ENCODE measurements around the gene OR10A3. TPM values are rescaled to one million over a fixed set of nuclear protein-coding genes. Genes with fewer than 3 reads are reported as not detected.
A peak's percentile ranks its signal among the peaks of the same experiment; 100 is the strongest.
"Not testable (repeated sequence)": the region's sequence is repeated elsewhere in the genome, so short reads cannot be mapped to it uniquely, and the experiment has no call there.

Gene OR10A3, protein sequence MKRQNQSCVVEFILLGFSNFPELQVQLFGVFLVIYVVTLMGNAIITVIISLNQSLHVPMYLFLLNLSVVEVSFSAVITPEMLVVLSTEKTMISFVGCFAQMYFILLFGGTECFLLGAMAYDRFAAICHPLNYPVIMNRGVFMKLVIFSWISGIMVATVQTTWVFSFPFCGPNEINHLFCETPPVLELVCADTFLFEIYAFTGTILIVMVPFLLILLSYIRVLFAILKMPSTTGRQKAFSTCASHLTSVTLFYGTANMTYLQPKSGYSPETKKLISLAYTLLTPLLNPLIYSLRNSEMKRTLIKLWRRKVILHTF
- 0.45 TPM in 1 of 2 replicates, not detected in the other for total RNA-seq
- 0.67 TPM for polyA plus RNA-seq (2012)

DNA sequence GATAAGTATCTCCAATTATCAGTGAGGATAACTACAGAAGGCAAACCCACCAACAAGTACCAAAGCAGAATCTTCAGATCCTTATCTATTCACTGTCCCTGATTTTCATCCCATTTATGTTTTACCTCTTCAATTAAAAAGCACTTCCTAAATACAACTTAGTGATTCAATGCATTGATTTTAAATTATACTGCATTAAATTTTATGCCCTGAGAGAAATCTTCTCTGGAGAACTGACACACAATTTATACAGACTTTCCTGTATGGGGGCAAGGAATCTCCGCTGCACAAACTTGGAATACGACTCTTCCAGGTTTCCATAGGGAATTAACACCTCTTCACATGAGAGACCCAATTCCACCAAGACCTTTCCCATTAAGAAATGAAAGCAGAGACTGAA, at the start of gene OR10A3:
TSS of gene OR10A3 (minus strand) at position 101 of the 400 bp plus-strand sequence. CDS start 2,188 bp downstream, outside the sequence.
- no peak for DNase-seq (ENCODE audit: low read depth)

DNA sequence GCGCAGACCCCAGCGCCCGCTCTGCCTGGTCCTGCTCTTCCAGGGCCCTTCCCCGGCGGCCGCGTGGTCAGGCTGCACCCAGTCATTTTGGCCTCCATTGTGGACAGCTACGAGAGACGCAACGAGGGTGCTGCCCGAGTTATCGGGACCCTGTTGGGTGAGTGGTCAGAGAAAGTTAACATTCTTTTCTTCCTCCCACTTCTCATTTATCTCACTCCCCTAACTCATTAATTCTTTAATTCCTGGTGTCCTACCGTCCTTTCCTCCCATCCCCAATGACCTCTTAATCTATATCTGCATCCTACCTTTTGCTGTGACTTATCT, 46.0 kb upstream of the OR10A3 start:
- DNase-seq (ENCODE audit: low read depth): not testable (repeated sequence)

DNA sequence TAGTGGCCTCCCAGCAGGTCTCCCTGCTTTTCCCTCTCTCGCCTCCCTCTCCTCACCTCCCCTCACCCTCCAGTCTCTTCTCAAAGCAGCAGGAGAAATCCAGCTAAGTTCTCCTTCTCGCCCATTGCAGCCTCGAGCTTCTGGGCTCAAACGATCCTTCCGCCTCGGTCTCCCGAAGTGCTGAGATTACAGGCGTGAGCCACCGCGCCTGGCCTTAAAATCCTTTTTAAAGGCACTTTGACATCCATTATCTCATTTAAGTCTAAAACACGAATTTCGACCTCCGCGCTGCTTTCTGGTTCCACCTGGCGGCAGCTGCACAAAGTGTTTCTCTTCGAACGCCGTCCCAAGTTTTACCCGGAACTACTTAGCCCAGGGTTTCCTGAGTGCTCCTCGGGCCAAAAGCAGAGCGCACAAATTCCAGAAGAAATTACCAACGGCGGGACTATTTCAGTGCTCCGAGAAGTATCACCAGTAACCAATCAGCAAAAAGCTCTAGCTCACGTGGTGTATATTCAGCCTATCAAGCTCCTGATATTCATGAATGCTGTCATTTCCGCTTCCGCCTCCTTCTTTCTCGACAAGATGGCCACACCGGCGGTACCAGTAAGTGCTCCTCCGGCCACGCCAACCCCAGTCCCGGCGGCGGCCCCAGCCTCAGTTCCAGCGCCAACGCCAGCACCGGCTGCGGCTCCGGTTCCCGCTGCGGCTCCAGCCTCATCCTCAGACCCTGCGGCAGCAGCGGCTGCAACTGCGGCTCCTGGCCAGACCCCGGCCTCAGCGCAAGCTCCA, 45.5 kb upstream of the OR10A3 start, which contains the start of gene EIF3F:
TSS of gene EIF3F (plus strand) at position 570 of the 792 bp plus-strand sequence. CDS start at position 586, 16 bp downstream.
- peak; percentile 99 for DNase-seq (ENCODE audit: low read depth)

DNA sequence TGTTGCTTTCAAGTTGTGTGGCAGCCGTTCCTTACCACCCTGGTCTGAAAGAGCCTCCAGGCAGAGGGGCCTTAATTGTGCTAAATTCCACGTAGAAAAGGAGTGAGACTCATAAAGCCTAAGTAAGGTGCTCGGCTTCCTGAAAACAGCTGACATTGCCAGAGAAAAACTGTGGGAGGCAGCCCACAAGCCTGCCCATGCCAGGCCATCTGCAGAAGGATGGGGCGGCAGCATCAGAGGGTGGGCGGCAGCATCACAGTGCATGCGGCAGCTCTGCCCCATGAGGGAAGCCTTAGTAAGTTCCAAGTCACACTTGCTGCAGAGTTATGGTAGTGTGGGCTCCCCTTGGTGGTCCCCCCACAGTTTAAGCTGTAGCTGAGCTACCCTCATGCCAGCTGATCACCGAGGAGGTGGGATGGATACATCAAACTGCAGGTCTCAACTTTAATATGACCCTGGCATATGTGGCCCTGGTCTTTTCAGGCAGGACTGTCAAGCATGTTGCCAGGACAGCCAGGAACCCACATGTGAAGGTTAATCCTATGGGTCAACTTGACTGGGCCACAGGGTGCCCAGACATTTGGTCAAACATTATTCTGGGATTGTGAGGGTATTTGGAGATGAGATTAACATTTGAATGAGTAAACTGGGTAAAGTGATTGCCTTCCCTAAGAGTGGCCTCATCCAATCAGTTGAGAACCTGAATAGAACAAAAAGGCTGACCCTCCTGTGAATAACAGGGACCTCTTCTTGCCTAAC, 42.5 kb upstream of the OR10A3 start:
- DNase-seq (ENCODE audit: low read depth): no peak

DNA sequence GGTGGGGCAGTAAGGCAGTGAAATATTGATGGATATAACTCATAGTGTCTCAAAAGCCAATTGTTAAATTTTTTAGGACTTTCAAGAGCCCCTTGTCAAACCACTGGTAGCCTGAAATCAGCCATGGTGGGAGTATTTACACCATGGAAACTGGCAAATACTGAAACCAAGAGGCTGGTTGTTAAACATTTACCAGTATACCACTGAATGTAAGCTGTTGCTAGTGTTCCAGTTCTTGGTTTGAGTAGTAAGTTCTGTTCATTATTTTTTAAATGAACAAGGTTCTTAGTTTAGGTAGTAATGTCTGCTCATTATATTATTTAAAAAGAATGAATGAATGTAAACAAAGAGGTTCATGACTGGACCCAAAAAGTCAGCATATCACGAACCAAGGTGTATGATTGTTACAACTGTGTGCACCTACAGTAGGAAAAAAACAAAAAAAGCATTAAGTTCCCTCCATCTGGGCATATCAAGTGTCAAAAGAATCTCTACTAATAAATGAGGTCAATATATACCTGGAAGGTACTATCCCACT, 41.1 kb upstream of the OR10A3 start:
- no peak for DNase-seq (ENCODE audit: low read depth)

DNA sequence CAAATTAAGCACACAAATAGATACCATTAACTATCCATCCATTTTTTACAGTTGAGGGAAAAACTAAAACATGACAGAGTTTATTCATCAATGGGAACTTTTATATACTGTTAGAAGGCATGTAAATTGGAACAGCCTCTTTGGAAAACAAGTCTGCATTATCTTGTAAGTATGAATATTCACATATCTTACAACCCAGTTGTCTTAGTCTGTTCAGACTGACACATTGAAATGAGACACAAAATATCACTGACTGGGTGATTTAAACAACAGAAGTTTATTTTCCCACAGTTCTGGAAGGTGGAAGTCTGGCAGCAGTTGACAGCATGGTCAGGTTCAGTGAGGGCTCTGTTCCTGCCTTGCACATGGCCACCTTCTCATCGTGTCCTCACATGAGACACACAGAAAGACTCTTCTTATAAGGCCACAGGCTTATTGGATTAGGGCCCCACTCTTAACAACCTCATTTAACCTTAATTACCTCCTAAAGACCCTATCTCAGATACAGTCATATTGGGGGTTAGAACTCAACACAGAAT, 40.2 kb upstream of the OR10A3 start:
- DNase-seq (ENCODE audit: low read depth): no peak

DNA sequence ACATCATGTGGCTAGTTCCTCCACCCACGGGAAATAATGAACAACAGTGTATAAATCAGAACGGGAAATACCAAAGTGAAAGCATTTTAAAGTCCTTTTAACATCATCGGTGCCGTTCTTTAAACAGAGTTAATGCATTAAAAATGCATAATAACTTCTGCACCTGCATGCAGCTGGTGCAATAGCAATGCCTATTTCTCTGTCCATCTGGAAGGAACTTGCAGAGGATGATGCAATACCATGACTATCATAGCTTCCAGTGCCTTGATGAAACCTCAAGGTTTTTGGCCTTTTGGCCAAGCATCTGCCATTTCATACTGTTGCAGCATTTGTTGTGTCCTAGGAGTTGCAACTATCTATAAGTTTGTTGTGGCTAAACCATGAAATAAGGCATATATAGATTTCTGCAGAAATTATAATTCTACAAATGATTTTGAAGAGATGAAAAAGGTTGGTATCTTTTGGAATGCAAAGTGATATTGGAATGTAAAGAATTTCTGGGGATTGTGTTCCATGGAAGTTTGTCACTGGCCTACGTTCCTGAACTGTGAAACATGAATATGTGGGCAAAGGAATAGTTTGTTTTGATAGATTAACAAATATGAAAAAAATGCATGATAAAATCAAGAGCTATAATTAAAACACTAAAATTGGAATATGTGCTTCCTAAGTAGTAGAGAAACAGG, 35.9 kb upstream of the OR10A3 start:
- peak; percentile 43 for DNase-seq (ENCODE audit: low read depth)

DNA sequence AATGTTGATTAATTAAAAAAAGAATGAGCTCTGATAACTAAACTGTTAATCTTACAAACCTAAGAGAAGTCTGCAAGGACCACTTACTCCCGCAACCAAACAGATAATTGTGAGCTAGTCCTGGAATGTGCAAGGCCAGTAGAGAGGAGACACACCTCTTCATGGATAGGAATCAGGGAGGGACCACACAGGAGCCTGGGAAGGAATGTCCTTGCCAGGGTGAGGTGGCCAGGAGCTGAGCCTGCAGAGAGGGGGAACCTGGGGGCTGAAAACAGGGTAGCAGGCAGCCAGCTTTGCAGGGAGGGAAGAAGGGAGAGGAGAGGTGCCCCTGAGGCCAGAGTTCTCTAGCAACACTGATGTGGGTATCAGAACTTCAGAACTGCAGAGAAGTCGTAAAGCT, 33.2 kb upstream of the OR10A3 start:
- no peak for DNase-seq (ENCODE audit: low read depth)

DNA sequence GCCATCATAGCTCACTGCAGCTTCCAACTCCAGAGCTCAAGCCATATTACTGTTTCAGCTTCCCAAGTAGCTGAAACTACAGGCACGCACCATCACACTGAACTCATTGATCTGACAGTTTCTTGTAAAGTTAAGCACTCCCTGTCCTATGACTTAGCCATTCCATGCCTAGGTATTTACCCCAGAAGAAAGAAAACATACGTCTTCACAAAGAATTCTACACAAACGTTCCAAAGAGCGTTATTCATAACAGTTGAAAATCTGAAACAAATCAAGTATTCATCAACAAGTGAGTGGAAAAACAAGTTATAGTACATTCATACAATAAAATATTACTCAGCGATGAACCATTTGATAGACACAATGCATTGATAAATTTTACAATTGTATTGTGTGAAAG, 31.5 kb upstream of the OR10A3 start:
- no peak for DNase-seq (ENCODE audit: low read depth)

DNA sequence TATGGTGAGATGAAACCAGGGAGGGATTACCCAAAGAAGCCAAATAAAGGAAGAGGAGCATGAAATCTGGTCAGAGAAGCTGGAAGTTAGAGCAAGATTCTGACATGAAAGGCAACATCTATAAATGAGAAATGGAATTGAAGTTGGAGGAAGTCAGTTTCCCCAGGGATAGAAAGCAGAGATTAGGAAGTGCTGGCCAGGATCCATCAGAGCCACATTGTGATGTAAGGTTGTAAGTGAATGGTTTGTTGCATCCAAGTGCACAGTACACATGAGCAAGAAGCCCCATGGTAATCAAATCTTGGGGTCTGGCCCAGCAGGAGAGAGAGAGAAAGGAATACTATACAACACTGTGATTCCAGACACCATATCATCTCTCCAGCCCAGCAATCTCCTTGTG, 30.3 kb upstream of the OR10A3 start:
- no peak for DNase-seq (ENCODE audit: low read depth)

DNA sequence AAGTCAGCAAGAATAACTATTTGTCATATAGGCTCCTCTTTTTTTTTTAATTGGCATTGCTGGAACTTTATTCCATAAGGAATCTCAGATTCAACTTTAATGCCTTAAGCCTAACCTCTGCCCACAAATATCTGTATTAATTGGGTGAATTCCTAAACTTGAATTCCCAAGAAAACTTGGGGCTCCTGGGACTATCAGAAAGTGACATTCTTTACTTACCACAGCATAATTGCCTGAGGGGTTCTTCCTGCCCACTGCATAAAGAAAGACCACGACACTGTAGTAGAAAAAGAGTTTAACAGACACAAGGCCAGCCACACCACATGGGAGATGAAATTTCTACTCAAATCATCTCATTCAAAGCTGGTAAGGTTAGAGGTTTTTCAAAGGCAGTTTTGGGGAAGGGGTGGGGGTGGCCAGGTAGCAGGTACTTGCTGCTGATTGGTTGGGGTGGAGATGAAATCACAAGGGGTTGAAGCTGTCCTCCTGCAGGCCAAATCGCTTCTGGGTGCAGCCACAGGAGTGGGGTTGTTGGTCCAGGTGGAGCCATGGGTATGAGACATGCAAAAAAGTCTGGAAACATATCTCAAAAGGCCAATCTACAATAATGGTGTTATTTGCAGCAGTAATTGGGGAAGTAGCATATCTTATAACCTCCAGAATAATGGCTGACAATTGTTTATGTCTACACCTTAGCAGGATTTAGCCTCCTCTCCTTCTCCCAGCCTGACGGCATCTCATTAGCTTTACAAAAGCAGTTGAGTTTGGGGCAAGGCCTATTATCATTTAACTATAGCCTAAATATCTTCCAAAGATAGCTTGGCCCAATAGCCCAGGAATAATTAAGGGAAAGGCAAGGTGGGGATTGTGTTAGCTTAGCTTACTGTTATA, 28.5 kb upstream of the OR10A3 start:
- DNase-seq (ENCODE audit: low read depth): no peak

DNA sequence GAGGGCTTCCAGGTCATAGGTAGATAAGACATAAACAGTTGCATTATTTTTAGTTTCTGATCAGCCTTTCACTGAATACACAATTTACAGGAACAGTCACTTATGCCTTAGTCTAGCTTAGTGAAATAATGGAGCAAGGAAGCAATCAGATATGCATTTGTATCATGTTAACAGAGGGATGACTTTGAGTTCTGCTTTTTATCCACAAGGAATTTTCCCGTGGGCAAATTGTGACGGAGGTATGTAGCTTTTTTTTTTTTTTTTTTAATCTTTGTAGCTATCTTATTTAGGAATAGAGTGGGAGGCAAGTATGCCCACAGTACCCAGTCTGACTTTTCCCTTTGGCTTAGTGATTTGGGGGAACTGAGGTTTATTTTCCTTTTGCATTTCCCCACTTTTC, 27.2 kb upstream of the OR10A3 start:
- DNase-seq (ENCODE audit: low read depth): no peak

DNA sequence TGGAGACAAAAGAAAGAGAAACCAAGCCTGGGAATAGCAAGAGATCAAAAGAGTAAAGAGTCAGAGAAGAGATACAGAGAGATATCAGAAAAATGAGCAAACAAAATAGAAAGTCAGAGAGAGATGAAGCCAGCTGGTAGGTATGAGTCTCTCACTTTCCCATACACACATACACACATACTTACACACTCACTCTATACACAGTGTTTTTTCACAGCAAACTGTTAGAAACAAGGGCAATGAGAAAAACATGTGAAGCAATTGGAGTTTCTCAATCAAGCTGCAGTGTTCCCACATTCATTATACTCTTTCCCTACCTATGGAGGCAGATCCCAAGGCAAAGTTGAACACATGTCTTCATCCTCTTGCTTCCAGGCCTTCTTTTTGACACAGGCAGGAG, 26.3 kb upstream of the OR10A3 start:
- DNase-seq (ENCODE audit: low read depth): no peak

DNA sequence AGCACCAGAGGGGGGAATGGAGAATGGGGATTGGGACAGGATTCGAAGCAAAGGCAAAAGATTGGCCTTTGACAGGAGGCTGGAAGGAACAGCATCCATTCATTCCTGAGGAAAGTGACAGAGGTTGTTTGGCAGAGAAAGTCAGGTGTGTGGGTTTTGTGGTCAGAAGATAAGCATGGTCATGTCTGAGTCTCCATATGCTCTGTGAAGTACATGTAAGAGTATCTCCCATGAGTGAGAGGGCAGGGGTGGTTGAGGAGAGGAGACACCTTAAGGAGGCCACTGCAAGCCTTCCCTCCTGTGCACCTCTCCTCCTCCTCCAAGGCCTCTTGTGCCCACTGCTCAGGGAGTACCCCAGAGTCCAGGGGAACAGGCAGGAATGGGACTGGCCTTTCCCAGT, 25.6 kb upstream of the OR10A3 start:
- no peak for DNase-seq (ENCODE audit: low read depth)

DNA sequence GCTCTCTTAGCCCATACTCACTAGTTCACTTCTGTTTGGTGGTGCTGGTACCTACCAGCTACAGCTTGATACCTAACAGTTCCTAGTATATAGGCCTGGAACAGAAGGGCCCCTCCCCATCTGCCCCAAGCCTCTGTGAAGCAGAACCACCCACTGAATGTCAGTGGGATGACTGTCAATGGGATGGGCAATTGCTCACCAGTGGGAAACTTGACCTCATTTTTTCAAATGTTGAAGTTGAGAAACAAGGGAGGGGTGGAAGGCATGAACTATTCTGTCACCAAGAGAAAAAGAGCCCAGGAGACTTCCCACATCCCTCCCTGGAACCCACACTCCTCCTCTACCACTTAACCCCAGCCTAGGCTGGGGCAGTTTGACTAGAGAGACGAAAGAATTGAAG, 23.9 kb upstream of the OR10A3 start, which contains the start of gene NLRP10:
TSS of gene NLRP10 (minus strand) at position 62 of the 400 bp plus-strand sequence. CDS start 1,952 bp downstream, outside the sequence.
- peak; percentile 81 for DNase-seq (ENCODE audit: low read depth)

DNA sequence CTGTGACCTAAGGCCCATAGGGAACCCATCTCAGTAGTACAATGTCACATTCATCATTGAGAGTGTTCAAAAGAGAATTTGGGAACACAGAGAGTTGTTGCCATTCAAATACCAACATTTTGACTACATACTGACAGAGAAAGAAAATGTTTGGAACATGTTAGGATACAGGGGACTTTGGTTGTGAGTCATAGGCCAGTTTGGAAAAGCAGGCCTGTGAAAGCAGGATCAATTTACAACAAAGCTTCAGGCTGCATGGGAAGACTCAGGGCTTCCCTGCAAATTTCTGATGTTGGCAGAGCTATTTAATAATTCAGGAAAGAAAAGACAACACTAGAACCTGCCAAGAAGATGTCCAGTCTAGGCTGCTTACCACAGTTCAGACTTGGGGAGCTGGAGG, 23.4 kb upstream of the OR10A3 start:
- peak; percentile 67 for DNase-seq (ENCODE audit: low read depth)

DNA sequence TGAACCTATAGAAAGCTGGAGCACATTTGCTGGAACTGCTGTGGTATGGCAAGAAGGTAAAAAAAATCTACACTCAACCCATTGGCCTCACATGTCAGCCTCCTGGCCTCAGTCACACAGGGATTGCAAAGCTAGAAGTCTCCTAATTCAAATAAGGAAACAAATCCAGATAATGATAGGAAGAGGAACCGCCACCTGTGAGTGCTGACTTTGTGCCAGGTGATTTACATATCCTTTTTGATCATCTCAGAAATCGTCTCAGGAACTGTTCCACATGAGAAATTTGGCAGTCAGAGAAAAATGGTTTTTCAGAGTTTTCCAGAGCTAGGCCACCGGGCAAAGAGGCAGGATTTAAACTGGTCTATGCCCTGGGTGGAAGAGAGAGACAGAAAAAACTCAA, 22.8 kb upstream of the OR10A3 start:
- no peak for DNase-seq (ENCODE audit: low read depth)

DNA sequence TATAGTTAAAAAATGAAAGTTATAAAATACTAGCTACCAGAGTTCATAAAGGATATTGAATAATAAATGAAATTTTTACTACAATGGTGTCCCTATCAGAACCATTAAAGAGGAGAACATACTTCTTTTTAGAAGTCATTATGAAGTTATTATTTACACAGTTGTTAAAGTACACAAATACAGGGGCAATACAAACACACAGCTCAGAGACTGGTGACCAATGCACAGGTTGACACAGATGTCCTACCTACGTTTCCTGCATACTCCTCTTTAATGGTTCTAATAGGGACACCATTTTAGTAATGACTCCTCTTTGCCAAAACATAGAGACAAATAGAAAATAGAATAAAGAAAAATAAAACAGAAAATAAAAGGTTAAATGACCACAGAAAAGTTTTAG, 13.7 kb upstream of the OR10A3 start:
- DNase-seq (ENCODE audit: low read depth): no peak

DNA sequence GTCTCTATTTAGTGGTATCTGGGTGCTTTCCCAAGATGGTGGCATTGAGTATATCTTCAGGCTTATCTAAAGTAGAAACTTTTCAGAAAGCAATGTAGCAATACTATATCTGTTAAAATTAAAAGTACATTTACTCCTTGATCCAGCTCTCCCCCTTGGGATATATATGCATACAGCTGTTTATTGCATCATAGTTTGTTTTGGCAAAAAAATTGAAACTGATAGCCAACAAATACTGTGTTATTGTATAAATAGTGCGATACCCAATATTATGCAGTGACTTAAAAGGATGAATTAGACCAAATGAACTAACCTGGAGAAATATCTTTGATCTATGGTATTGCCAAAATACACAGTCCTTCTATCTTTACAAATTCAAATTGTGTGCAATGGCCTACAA, 8.4 kb upstream of the OR10A3 start:
- no peak for DNase-seq (ENCODE audit: low read depth)

DNA sequence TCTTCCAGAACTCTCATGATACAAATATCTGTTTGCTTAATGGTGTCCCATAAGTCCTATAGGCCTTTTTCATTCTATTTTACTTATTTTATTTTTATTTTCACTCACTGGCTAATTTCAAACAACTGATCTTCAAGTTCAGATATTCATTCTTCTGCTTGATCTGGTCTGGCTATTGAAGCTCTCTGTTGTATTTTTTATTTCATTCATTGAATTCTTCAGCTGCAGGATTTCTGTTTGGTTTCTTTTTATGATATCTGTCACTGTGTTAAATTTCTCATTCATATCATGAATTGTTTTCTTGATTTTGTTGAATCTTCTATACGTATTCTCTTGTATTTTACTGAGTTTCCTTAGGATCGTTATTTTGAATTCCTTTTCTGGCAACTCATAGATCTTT, 2.6 kb upstream of the OR10A3 start:
- DNase-seq (ENCODE audit: low read depth): no peak

Measured in myocyte (in vitro differentiated cells).